Measurements from ENCODE around the gene COL13A1.

DNA sequence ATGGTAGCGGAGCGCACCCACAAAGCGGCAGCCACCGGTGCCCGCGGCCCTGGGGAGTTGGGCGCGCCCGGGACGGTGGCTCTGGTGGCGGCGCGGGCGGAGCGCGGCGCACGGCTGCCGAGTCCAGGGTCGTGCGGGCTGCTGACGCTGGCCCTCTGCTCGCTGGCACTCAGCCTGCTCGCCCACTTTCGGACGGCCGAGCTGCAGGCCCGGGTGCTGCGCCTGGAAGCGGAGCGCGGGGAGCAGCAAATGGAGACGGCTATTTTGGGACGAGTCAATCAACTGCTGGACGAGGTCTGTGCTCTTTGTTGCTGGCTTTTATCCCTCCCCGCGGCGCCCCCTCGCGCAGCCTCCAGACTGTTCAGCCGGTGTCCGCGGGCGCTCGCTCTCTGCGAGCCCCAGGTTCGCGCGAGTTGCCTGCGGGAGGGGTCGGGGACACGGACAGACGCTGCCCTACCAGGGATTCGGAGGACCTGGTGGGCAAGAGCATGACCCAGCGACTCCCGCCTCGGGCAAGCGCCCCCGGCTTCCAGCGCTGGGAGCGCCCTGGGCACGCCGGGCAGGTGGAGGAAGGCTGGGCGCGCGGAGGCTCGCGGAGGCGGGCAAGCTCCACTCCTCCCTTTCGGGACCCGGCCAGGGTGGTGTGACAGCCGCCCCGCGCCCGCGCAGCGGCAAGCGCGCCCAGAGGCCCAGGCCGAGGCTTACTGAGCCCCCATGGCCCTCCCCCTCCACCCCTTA lies 887 bp downstream of the COL13A1 start:
- no peak for TF ChIP-seq POLR2A (IDR thresholded peaks at IDR 0.05; ENCODE audit: low read depth, low read length)
- no peak for TF ChIP-seq POLR2AphosphoS5 (IDR thresholded peaks at IDR 0.05; ENCODE audit: low read depth, low read length)
